GM18499 (cell line): ENCODE data around the gene TRAT1.
"Not testable (repeated sequence)": the region's sequence is repeated elsewhere in the genome, so short reads cannot be mapped to it uniquely, and the experiment has no call there.

Source experiments
- ATAC-seq: cut with Tn5 transposase; IDR thresholded peaks from one replicate; pipeline ENCODE4 v1.9.1; 2021; ENCODE audit warnings: moderate number of reproducible peaks; ENCODE audit not compliant: insufficient read depth, unreplicated experiment

The TRAT1 gene

GRCh38 chr3:108822123-108822897, at the start of gene TRAT1:
TRAT1 (plus strand) TSS chr3:108822786; CDS start chr3:108822928, 142 bp downstream.
- ATAC-seq: no peak

- ATAC-seq: no peak
Observed at GRCh38 chr3:108775649-108776048, 46.9 kb upstream of the TRAT1 start.

- ATAC-seq: no peak
Observed at GRCh38 chr3:108779496-108779895, 43.1 kb upstream of the TRAT1 start.

GRCh38 chr3:108780235-108780634, 42.4 kb upstream of the TRAT1 start:
- no peak for ATAC-seq

GRCh38 chr3:108791473-108791872, 31.1 kb upstream of the TRAT1 start:
- no peak for ATAC-seq

- no peak for ATAC-seq
Observed at GRCh38 chr3:108804437-108804836, 18.1 kb upstream of the TRAT1 start.

- no peak for ATAC-seq
Observed at GRCh38 chr3:108804966-108805365, 17.6 kb upstream of the TRAT1 start.

- ATAC-seq: peak; percentile 60
Observed at GRCh38 chr3:108806316-108806715, 16.3 kb upstream of the TRAT1 start.

- ATAC-seq: peak; percentile 73
Observed at GRCh38 chr3:108818404-108818803, 4.2 kb upstream of the TRAT1 start.

- ATAC-seq: no peak
Observed at GRCh38 chr3:108820586-108820985, 2.0 kb upstream of the TRAT1 start.

- no peak for ATAC-seq
Observed at GRCh38 chr3:108823227-108823626, 641 bp downstream of the TRAT1 start.

- not testable (repeated sequence) for ATAC-seq
Observed at GRCh38 chr3:108823803-108824202, 1.2 kb downstream of the TRAT1 start.

GRCh38 chr3:108826309-108827187, 4.0 kb downstream of the TRAT1 start:
- ATAC-seq: no peak

- no peak for ATAC-seq
Observed at GRCh38 chr3:108830381-108830780, 7.8 kb downstream of the TRAT1 start.

- ATAC-seq: no peak
Observed at GRCh38 chr3:108830991-108831614, 8.5 kb downstream of the TRAT1 start.

- no peak for ATAC-seq
Observed at GRCh38 chr3:108833611-108834010, 11.0 kb downstream of the TRAT1 start.

- ATAC-seq: no peak
Observed at GRCh38 chr3:108834551-108834950, 12.0 kb downstream of the TRAT1 start.

- no peak for ATAC-seq
Observed at GRCh38 chr3:108835101-108835500, 12.5 kb downstream of the TRAT1 start.

- ATAC-seq: no peak
Observed at GRCh38 chr3:108838436-108838835, 15.8 kb downstream of the TRAT1 start.

- no peak for ATAC-seq
Observed at GRCh38 chr3:108845709-108846293, 23.2 kb downstream of the TRAT1 start.

- ATAC-seq: no peak
Observed at GRCh38 chr3:108847187-108847586, 24.6 kb downstream of the TRAT1 start.
